Measurements from ENCODE around the gene RUNDC1.
A peak's percentile ranks its signal among the peaks of the same experiment; 100 is the strongest.

The RUNDC1 gene

DNA sequence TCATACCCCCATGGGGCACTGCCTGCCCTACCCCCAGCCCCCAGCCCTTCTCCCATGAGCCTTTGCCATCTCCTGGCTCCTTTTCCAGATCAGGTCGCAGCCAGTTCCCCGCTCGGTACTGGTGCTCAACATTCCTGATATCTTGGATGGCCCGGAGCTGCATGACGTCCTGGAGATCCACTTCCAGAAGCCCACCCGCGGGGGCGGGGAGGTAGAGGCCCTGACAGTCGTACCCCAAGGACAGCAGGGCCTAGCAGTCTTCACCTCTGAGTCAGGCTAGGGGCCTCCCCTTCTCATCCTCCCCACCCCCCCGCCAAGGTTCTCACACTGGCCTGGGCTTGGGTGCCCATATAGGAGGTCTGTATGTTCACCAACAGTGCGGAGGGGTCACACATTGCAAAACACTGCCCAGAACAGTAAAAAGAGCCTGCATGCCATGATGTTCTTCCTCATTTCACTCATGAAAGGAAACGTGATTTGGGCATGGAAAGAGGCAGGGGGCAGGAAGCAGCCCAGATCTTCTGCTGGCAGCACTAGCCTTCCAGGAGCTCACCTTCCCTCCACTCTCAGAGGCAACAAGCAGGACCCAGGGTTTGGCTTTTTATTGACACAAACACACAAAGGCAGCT, 33.8 kb downstream of the RUNDC1 start:
- Histone ChIP-seq H3K4me3 (ENCODE audit: low read length) (no peak overlapping the region), H3K27me3 (ENCODE audit: control insufficient read depth, insufficient read depth, low read length) (no peaks in the 10 kb centered on the region), H3K36me3 (ENCODE audit: control insufficient read depth, low read depth, low read length) (peaks cover 28% of the 10 kb centered on the region), H3K9me3 (ENCODE audit: control insufficient read depth, low read depth, low read length) (no peaks in the 10 kb centered on the region), H3K4me1 (ENCODE audit: control insufficient read depth, low read depth, low read length) (peaks cover 8% of the 10 kb centered on the region), H3K27ac (ENCODE audit: low read length) (no peak overlapping the region), H3K9ac (ENCODE audit: low read length) (no peak overlapping the region)

DNA sequence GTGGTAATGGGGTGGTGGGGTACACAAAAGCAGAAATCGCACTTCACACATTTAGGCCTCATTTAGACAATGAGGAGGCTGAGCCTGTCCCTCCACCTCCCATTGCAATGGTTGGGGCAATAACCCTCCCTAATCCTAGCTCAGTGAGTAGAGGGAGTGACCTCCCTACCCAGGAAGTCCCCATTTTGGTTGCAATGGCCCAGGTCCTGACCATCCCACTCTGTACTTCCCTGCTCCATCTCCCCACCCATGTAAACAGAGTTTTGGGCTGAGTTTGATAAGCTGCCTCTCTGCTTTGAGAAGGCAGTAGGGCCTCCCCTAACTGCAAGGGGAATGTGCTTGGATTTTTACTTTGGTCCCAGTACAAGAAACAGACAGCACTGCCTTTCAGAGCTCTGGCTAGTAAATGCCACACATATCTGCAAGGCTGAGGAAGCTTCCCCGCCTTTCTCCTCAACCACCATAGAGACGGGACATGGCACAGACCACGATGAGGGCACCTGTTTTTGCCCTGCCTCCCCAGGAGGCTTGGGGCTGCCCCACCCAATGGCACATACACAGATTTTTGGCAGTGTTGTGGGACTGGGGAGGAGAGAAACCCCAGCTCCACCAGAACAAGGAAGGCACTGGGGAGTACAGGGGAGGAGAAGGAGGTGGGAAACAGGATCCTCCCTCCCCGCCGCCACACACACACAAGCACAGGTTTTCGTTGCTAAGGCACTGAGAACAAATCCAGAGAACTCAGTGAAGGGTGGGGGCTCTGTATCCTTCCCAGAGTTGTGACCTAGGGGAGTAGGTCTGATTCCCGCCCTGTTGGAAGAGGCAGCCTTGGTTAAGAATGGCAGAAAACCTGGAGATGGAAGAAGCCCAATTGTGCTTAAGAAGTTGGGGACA, 34.5 kb downstream of the RUNDC1 start:
- Histone ChIP-seq H3K27ac (ENCODE audit: low read length) (no peak overlapping the region), H3K9me3 (ENCODE audit: control insufficient read depth, low read depth, low read length) (no peaks in the 10 kb centered on the region), H3K4me1 (ENCODE audit: control insufficient read depth, low read depth, low read length) (peaks cover 11% of the 10 kb centered on the region), H3K9ac (ENCODE audit: low read length) (no peak overlapping the region), H3K4me3 (ENCODE audit: low read length) (no peak overlapping the region), H3K27me3 (ENCODE audit: control insufficient read depth, insufficient read depth, low read length) (no peaks in the 10 kb centered on the region), H3K36me3 (ENCODE audit: control insufficient read depth, low read depth, low read length) (peaks cover 28% of the 10 kb centered on the region)

DNA sequence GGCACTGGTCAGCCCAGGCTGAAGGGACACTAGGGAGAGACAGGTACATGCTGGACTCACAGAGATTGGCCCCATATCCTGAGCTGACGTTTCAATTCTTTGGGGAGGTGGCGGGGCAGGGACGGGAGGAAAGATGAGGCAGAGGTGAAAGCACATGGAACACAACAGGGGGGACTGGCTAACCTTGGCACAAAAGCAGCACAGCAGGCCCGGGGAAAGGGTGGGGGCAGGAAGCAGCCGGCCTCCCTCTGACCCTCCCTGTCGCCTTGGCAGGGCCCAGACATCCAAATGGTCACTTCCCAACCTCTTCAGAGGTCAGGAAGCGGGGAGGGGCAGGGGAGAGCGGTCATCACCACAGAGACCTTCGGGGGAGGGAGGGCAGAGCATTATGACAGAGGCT, 35.2 kb downstream of the RUNDC1 start:
- H3K27me3 ChIP-seq (ENCODE audit: control insufficient read depth, insufficient read depth, low read length): no peaks in the 10 kb centered on the region
- H3K36me3 ChIP-seq (ENCODE audit: control insufficient read depth, low read depth, low read length): peaks cover 28% of the 10 kb centered on the region
- no peak overlapping the region for H3K27ac ChIP-seq (ENCODE audit: low read length)
- H3K9ac ChIP-seq (ENCODE audit: low read length): no peak overlapping the region
- H3K4me3 ChIP-seq (ENCODE audit: low read length): no peak overlapping the region
- no peaks in the 10 kb centered on the region for H3K9me3 ChIP-seq (ENCODE audit: control insufficient read depth, low read depth, low read length)
- peaks cover 17% of the 10 kb centered on the region for H3K4me1 ChIP-seq (ENCODE audit: control insufficient read depth, low read depth, low read length)

DNA sequence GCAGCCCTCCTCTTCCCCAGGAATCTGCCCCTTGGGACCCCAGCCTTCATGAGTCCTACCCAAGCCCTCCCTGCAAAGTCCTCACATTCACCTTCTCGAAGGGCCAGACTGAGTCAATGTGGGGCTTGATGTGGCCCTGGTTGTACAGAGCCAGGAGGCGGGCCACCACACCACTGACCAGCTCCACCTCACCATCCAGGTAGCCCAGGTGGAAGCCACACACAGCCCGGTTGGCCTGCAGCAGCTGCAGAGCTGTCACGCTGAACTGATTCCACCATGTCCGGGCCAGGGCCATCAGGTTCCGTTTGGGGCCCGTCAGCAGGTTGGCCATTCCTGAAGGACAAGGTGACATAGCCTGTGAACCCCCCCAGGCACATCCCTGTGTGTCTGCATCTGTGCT, 35.9 kb downstream of the RUNDC1 start:
- no peaks in the 10 kb centered on the region for H3K27me3 ChIP-seq (ENCODE audit: control insufficient read depth, insufficient read depth, low read length)
- peaks cover 18% of the 10 kb centered on the region for H3K4me1 ChIP-seq (ENCODE audit: control insufficient read depth, low read depth, low read length)
- no peaks in the 10 kb centered on the region for H3K9me3 ChIP-seq (ENCODE audit: control insufficient read depth, low read depth, low read length)
- no peak overlapping the region for H3K27ac ChIP-seq (ENCODE audit: low read length)
- peaks cover 28% of the 10 kb centered on the region for H3K36me3 ChIP-seq (ENCODE audit: control insufficient read depth, low read depth, low read length)
- H3K4me3 ChIP-seq (ENCODE audit: low read length): no peak overlapping the region
- no peak overlapping the region for H3K9ac ChIP-seq (ENCODE audit: low read length)

DNA sequence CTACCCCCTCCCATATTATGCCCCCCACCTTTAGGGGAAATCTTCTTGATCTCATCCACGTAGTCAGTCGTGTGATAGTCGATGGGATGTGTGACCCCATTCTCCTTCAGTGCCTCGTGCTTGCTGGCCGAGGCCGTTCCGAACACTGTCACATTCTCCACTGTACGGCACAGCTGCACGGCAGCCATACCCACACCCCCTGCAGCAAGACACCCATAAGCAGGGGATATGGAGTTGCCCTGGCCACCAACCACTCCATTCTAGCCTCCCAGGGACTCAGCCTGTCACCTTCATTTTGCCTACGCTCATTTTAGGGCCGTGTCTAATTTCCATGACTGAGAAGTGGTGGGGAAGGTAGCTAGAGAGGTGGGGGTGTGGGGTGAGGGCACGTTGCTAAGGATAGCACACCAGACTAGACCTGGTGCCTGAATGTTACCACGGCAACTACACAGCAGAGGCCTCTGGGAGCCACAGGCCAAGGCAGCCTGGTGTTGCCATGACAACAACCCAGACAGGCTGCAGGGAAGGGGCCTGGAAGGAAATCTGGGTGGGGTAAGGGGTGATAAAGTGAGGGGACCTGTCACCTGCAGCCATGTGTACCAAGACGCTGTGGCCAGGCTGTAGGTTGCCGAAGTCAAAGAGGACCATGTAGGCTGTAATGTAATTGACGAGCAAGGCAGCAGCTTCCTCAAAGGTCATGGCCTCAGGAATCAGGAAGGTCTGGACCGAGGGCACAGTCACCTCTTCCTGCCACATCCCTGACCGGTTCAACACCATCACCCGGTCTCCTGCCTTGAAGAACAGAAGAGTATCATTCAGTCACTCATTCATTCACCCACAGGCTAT, 37.9 kb downstream of the RUNDC1 start:
- H3K4me3 ChIP-seq (ENCODE audit: low read length): no peak overlapping the region
- peaks cover 28% of the 10 kb centered on the region for H3K36me3 ChIP-seq (ENCODE audit: control insufficient read depth, low read depth, low read length)
- H3K27ac ChIP-seq (ENCODE audit: low read length): no peak overlapping the region
- H3K9ac ChIP-seq (ENCODE audit: low read length): no peak overlapping the region
- peaks cover 18% of the 10 kb centered on the region for H3K4me1 ChIP-seq (ENCODE audit: control insufficient read depth, low read depth, low read length)
- H3K27me3 ChIP-seq (ENCODE audit: control insufficient read depth, insufficient read depth, low read length): no peaks in the 10 kb centered on the region
- H3K9me3 ChIP-seq (ENCODE audit: control insufficient read depth, low read depth, low read length): no peaks in the 10 kb centered on the region

DNA sequence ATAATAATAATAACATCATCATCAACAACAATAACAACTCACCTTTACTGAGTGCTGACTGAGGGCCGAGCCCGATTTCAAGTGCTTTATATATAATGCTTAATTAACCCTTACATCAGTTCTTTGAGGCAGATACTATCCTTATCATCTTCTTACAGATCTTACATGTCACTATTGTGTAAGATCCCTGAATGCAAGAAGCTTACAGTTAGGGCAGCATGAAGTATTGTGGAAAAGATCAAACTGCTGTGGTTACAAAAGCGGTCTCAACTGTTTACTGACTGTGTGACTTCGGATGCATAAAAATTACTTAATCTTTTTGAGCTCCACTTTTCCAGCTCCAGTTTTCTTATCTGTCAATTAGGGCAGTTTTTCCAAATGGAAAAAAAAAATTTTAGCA, 38.6 kb downstream of the RUNDC1 start:
- Histone ChIP-seq H3K27ac (ENCODE audit: low read length) (no peak overlapping the region), H3K9me3 (ENCODE audit: control insufficient read depth, low read depth, low read length) (no peaks in the 10 kb centered on the region), H3K36me3 (ENCODE audit: control insufficient read depth, low read depth, low read length) (peaks cover 28% of the 10 kb centered on the region), H3K27me3 (ENCODE audit: control insufficient read depth, insufficient read depth, low read length) (no peaks in the 10 kb centered on the region), H3K4me3 (ENCODE audit: low read length) (no peak overlapping the region), H3K9ac (ENCODE audit: low read length) (no peak overlapping the region), H3K4me1 (ENCODE audit: control insufficient read depth, low read depth, low read length) (peaks cover 18% of the 10 kb centered on the region)

DNA sequence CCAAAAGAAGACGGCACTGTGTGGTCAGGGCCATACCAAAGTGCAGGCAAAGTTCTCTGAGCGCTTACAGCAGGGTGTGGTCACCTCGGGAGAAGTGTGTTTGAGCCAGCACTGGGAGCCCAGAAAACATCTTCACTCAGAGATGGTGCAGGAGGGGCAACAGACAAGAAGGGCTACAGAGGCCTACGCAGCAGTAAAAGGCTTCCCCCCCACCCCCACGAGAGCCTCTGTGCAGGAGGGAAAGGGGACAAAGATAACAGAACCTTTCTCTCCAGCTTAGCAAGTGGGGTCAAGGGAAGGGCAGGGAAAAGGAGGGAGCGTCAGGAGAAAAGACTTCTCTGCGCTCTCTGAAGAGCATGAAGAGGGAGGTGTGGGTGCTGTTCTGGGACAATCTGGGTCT, 39.1 kb downstream of the RUNDC1 start:
- Histone ChIP-seq H3K9ac (ENCODE audit: low read length) (no peak overlapping the region), H3K4me1 (ENCODE audit: control insufficient read depth, low read depth, low read length) (peaks cover 18% of the 10 kb centered on the region), H3K9me3 (ENCODE audit: control insufficient read depth, low read depth, low read length) (no peaks in the 10 kb centered on the region), H3K27me3 (ENCODE audit: control insufficient read depth, insufficient read depth, low read length) (no peaks in the 10 kb centered on the region), H3K27ac (ENCODE audit: low read length) (no peak overlapping the region), H3K4me3 (ENCODE audit: low read length) (no peak overlapping the region), H3K36me3 (ENCODE audit: control insufficient read depth, low read depth, low read length) (peaks cover 28% of the 10 kb centered on the region)

DNA sequence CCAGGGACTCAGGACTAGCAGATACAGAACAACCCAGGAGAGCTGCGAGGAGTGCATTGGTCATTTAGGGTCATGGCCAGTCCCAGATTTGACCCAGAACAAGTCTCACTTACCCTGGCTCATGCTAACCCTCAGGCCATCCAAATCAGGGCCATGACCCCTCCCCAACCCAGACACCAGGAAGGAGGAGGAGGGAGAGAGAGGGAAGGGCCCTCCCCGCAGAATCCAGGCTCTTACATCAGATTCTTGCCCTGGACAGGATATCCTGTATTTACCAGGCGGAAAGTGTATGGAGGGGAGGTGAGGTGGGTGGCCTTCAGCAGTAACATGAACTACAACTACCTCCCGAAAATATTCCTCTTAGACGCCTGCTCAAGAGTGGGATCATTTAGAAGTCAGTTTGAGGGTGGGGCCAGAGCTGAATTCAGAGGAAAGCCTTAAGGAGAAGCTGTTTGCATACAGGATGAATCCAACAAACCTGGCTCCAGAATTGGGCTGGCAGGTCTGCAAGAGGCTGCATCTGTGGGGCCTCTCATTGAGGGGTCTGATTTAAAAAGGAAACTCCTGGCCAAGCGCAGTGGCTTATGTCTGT, 39.8 kb downstream of the RUNDC1 start:
- Histone ChIP-seq H3K4me3 (ENCODE audit: low read length) (peak overlapping the region; percentile 4), H3K27me3 (ENCODE audit: control insufficient read depth, insufficient read depth, low read length) (no peaks in the 10 kb centered on the region), H3K9me3 (ENCODE audit: control insufficient read depth, low read depth, low read length) (no peaks in the 10 kb centered on the region), H3K4me1 (ENCODE audit: control insufficient read depth, low read depth, low read length) (peaks cover 18% of the 10 kb centered on the region), H3K27ac (ENCODE audit: low read length) (no peak overlapping the region), H3K36me3 (ENCODE audit: control insufficient read depth, low read depth, low read length) (peaks cover 22% of the 10 kb centered on the region), H3K9ac (ENCODE audit: low read length) (peak overlapping the region; percentile 85)

DNA sequence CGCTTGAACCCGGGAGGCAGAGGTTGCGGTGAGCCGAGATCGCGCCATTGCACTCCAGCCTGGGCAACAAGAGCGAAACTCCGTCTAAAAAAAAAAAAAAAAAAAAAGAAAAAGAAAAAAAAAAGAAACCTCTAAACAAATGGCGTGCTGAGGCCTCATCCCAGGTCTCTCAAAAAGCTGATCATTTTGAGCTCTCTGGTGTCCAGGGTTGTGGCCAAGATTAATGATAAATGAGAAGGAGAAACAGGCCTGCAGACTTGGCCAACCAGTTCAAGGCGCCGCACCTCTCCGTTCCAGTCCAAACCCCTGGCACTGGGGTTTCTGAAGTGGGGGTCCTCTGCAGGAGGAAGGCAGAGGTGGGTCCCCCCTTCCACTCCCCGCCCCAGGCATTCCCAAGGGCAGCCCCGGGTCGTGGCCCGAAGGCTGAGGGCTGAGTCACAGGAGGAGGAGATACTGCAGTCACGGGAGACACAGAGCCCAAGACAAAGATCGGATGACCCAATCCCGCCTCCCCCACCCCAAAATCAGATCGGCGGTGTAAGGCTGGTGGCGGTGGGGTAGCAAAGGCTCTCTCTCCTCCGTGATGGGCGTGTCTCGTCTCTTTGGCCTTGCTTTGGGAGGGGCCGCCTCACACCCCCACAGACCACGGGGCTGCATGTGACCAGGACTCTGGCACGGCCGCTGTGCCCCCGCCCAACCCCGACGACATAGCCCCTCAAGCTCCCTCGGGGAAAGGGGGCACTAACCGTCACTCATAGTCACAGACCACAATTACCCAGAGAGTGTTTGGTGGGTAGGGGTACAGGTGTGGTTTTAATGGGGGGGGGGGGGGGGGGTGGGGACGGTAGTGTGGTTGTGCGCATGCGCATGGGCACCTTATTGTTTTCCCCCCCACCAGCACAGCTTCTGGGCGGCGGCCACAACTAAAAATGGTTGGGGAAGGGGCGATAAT, 40.7 kb downstream of the RUNDC1 start:
- Histone ChIP-seq H3K4me3 (ENCODE audit: low read length) (peak overlapping the region; percentile 77), H3K9me3 (ENCODE audit: control insufficient read depth, low read depth, low read length) (no peaks in the 10 kb centered on the region), H3K9ac (ENCODE audit: low read length) (peak overlapping the region; percentile 85), H3K36me3 (ENCODE audit: control insufficient read depth, low read depth, low read length) (peaks cover 16% of the 10 kb centered on the region), H3K4me1 (ENCODE audit: control insufficient read depth, low read depth, low read length) (peaks cover 13% of the 10 kb centered on the region), H3K27ac (ENCODE audit: low read length) (no peak overlapping the region), H3K27me3 (ENCODE audit: control insufficient read depth, insufficient read depth, low read length) (no peaks in the 10 kb centered on the region)

DNA sequence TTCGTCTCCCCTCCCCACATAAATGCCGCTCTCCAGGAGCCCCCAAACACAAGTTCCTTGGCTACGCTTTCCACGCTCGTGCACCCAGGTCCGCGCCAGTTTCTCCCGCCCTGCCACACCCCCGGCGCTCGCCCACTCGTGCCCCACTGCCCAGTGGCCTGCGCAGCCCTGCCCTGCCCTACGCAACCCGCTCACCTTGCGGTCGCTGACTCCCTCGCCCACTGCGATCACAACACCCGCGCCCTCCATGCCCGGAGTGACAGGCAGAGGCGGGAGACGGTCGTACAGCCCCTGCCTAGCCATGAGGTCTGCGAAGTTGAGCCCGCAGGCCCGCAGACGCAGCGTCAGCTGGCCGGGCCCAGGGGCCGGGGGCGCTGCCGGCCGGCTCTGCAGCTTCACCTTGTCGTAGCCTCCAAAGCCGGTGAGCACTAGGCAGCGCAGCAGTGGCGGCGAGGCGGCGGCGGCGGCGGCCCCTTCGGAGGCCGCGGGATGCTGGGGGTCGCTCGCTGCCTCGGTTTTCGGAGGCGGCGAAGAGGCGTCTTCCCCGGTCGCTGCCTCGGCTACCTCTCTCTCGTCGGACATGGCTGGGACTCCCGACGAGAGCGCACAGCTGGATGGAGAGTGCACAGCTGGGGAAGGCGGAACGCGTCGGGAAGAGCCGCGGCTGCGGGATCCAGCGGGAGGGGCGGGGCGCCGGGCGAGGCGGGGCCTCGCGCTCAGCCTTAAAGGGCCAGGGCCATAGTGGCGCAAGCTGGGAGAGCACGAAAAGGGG, 41.6 kb downstream of the RUNDC1 start, which contains the start of gene VAT1:
VAT1 (minus strand) TSS at position 645 of the 772 bp plus-strand sequence; CDS start at position 582, 63 bp downstream.
- H3K36me3 ChIP-seq (ENCODE audit: control insufficient read depth, low read depth, low read length): peaks cover 10% of the 10 kb centered on the region
- peak within 1 kb of the TSS; percentile 77 for H3K4me3 ChIP-seq (ENCODE audit: low read length)
- no peaks in the 10 kb centered on the region for H3K27me3 ChIP-seq (ENCODE audit: control insufficient read depth, insufficient read depth, low read length)
- no peaks in the 10 kb centered on the region for H3K9me3 ChIP-seq (ENCODE audit: control insufficient read depth, low read depth, low read length)
- peaks cover 19% of the 10 kb centered on the region for H3K4me1 ChIP-seq (ENCODE audit: control insufficient read depth, low read depth, low read length)
- H3K27ac ChIP-seq (ENCODE audit: low read length): no peak within 1 kb of the TSS
- peak within 1 kb of the TSS; percentile 85 for H3K9ac ChIP-seq (ENCODE audit: low read length)
